Stimulated activated CD8-positive, alpha-beta memory T cell treated with anti-CD3 and anti-CD28 coated beads, Interleukin-15, amount 100 ng/mL, for 4 hours (primary cell): Measurements from ENCODE around the gene CLDN1.
A peak's percentile ranks its signal among the peaks of the same experiment; 100 is the strongest.

Experiments used
- DNase-seq, 2 donors: peaks; one replicate each; pipeline ENCODE4 v3.0.0-alpha.2; 2020; ENCODE audit warnings: low read depth in 2 of 2

Gene CLDN1

DNA sequence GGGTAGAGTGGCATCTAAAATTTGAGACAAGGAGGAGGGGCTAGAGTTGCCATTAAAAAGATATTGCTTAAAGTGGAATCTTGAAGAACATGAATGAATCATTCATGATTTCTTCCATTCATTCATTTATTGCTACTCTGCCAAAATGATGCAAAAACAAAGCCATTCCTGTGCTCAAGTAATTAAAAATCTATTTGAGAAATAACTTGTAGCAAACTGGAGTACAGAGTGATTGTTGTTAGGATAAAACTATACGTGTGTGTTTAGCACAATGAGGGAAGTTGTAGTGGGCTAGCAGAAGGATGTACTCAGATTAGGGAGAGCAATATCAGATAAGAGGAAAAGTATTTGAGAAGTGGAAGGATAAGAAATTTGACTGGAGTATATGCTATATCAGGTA, 11.7 kb upstream of the CLDN1 start:
- DNase-seq, result no peak

DNA sequence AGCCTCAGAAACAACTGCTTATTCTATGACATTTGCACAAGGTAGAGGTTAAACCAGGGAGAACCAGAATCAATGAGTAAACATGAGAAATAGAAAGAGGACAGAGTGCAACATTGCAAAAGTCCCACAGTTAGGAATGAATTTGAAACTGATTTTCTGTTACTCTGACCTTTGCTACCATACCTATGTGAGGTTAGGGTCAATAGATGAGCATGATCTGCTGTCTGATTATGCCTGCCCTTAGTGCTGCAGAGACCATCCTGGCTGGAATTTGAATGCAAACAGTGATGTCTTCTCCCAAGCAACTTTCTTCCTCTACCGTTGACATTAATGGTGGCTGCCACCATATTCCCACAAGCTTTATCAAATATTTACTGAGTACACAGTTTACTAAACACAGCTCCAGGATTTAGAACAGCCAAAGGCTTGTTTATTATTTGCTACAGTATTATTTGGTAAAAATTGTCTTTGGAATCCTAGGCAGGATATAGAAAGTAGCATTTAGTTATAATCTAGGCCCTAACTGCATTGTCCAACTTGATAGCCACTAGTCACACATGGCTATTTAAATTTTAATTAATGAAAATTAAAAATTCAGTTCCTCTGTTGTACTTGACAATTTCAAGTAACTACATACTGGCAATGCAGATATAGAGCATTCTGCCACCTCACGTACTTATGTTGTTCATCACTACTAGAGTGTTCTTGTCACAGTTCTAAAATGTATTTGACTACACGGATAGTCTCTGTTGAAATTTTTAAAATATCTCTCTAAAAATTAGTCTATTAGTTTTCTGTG, 8.9 kb upstream of the CLDN1 start:
- DNase-seq, result no peak

GRCh38 chr3:190326930-190327329, 4.7 kb upstream of the CLDN1 start:
- DNase-seq, result no peak

DNA sequence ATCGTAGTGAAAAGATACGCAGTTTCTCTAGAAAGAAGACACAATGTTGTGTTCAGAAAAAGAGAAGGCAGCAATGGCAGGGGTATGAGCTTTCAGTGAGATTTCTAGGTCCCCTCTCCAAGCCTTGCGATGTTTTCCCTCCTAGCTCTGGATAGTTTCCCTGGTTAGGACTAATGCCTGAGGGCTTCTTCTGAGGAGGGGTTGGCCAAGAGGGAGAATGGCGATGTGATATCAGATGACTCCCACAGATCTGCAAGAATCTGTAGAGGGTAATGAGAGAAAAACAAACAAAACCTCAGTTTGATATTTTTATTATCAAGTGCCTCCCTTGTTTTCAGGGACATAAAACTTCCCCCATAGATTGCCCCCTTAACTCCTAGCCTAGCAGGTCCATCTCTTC, 4.1 kb upstream of the CLDN1 start:
- DNase-seq, result no peak

DNA sequence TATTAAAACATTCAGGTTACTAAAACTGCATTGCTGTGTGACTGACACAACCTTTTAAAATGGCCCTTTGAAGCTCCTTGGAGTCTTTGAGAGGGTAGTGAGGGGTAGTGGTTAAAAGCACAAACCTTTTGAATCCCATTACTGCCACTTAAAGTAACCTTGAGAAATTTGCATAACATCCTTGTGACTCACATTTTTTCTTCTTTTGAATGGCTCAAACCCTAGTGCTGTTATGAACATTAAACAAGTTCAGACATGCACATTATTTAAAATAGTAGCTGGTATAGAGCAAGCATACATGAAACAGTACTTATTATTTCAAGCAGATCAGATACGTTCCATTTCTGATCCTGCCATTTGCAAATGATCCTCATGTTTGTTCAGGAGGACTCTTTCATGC, 3.7 kb upstream of the CLDN1 start:
- no peak for DNase-seq

DNA sequence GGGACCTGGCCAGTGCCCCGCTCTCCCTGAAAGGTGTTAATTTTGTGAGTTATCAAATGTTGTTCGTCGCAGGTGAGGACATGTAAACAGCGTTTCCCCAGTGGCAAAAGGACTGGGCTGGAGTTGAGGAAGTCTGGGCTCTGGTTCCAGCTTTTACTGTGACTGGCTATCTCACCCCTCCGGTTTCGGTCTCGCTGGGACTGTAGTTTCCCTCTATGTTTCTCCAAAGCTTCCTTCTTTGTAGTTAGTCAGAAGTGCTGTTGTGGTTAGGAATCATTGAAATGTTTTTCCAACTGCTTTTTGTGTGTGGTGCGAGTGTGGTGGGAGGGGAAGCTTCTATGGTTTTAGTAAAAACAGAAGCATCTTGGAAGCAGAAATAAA, 990 bp upstream of the CLDN1 start:
- no peak for DNase-seq

- DNase-seq, result no peak
Observed at GRCh38 chr3:190322604-190323245, 479 bp upstream of the CLDN1 start.

GRCh38 chr3:190320594-190321362, 1.5 kb downstream of the CLDN1 start:
- DNase-seq, result no peak

DNA sequence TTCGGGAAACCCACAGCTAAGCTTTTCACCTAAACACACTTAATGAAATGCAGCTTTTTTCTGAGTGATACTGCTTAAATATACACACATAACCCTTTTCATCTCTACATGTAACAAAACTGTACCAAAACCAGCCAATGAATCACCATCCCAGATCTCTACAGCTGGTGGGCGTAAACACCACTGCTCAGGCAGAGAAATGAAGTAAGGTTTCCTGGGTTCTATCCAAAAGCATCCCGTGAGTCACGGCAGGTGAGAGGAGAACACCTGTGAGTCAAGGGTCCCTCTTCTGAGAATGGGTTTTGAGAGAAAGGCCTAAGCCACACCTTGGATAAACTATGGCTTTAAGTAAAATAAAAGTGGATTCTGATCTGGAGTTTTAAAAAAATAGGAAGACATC, 2.6 kb downstream of the CLDN1 start:
- peak in 1 of 2 donors; percentile 38 for DNase-seq

DNA sequence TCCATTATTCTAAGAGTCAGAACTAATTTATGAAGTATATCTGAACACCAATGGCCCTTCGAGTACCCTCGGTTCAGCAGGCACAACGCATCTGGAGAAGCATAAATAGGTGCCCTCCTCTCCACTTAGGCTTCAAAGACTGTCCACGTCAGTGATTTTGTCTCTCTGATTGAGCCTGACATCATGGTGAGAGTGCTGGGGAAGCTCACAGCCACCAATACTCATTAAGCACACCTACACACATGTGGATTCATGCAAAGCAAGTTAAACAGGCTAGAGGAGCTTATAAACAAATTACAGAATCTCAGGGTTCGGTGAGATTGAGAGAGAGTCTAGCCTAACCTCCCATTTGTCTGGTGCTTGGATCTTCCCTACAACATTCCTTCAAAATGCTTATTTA, 3.6 kb downstream of the CLDN1 start:
- no peak for DNase-seq

DNA sequence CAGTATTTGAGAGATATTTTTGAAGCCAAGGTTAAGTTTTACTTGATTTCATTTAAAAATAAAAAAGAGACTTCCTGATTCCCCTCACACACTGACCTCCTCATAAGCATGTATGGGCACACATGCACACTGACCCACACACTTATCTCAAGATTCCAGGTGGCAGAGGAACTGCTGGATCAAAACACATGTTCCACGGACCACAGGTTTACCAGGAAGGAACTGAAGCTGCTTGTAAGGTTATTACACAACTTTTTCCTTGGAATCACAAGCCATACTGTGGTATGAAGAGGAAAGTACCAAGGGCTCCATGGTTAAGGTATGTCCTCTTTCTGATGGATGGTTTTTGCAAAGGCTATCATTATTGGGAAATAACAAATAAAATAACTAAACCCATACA, 7.5 kb downstream of the CLDN1 start:
- no peak for DNase-seq

- DNase-seq, result no peak
Observed at GRCh38 chr3:190309414-190309813, 12.8 kb downstream of the CLDN1 start.

DNA sequence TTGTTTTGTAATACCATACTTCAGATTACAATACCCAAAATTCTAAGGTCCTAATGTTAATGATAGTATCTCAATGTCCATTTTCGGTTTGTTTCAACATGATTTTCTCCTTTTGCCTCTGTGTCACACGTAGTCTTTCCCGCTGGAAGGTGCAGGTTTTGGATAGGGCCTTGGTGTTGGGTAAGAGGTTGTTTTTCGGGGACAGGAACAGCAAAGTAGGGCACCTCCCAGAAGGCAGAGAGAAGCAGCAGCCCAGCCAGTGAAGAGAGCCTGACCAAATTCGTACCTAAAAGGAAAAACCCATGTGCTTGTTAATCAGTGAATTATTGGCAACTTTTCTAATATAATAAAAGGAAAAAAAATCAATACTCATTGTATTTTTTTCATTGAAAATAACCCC, 14.1 kb downstream of the CLDN1 start:
- DNase-seq, result no peak

GRCh38 chr3:190307164-190307545, 15.1 kb downstream of the CLDN1 start:
- DNase-seq, result no peak

DNA sequence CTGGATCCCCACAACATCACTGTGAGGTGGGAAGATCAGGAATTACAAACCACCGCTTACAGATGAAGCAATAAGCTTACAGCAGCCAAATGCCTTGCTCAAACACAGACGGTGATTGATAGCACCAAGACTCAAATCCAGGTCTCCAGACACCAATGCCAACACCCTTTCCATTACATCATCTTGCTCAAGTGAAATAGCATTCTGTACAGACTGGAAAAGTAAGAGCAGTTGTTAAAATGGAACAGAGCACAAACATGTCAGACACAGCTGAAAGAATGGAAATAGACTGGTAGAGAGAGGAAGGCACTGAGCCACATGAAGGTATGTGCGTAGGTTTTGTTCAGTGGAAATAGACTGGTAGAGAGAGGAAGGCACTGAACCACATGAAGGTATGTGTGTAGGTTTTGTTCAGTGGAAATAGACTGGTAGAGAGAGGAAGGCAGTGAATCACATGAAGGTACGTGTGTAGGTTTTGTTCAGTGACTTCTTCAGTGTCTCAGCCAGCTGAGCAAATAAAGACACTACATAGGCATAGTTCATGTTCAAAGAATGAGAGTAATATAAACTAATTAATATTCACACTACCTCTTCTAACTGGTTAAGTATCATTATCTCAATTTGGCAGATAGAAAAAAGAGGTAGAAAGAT, 15.6 kb downstream of the CLDN1 start:
- peak in 1 of 2 donors; percentile 1 for DNase-seq

DNA sequence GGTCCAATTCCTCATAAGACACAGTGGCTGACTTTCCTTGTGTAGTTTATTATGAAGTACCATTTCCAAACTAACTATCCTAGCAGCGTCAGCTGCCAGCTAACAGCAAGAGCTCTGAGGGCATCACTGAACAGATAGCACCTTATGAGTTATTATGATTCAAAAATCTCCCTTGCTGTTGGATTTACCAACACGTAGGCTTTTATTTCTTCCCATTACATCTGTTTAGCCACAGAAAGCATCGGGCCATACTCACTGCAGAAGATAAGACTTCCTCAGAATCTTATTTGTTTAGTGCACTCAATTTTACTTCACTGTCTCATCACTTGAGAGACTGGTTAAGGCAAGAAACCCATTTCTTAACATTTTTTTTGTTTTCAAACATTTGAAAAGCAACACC, 16.2 kb downstream of the CLDN1 start:
- DNase-seq, result no peak

DNA sequence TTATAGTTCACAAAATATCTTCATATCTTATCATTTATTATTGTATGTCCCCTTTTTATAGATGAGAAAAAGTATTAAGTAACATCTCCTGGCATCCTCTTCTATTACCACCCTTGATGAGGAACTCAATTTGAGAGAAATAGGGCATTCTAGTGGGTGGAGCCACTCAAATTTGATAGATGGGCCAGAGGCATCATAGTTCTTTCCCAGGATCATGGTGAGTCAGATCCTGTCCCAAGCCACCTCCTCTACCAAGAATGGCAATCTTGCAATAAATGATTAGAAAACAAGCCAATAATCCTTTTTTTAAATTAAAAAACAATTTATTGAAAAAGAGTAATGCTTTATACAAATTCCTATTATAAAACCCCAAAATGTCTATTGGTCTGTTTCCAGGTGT, 16.8 kb downstream of the CLDN1 start:
- no peak for DNase-seq

- no peak for DNase-seq
Observed at GRCh38 chr3:190303884-190304283, 18.4 kb downstream of the CLDN1 start.

DNA sequence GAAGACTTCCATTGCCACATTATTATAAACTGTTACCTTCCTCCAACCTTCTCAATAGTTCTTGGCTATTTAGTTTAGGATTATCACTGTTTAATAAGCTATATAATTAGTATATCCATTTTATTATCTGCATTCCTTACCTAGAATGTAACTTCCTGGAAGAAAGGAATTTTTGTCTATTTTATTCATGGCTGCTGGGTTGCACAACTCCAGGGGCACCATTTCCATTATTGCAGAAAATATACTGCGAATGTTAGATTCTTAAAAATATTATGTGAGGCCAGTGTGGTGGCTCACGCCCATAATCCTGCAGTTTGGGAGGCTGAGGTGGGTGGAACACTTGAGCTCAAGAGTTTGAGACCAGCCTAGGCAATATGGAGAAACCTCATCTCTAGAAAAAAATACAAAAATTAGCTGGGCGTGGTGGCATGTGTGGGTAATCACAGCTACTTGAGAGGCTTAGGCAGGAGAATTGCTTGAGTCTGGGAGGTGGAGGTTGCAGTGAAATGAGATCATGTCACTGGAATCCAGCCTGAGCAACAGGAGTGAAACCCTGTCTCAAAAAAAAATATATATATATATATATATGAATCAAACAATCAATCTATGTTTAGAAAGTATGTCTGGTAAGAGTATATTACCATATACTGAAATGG, 19.9 kb downstream of the CLDN1 start:
- DNase-seq, result no peak

- DNase-seq, result no peak
Observed at GRCh38 chr3:190301591-190301990, 20.7 kb downstream of the CLDN1 start.

- no peak for DNase-seq
Observed at GRCh38 chr3:190299969-190300368, 22.3 kb downstream of the CLDN1 start.

GRCh38 chr3:190294030-190294429, 28.2 kb downstream of the CLDN1 start:
- no peak for DNase-seq
